DMS 273 (cell line): ENCODE results near the gene TTC39C.

Experiments used
- DNase-seq: peaks from one replicate; lab custom pipeline; 2025; ENCODE audit not compliant: unreplicated experiment; lab: John Stamatoyannopoulos, UW

The TTC39C gene

DNA sequence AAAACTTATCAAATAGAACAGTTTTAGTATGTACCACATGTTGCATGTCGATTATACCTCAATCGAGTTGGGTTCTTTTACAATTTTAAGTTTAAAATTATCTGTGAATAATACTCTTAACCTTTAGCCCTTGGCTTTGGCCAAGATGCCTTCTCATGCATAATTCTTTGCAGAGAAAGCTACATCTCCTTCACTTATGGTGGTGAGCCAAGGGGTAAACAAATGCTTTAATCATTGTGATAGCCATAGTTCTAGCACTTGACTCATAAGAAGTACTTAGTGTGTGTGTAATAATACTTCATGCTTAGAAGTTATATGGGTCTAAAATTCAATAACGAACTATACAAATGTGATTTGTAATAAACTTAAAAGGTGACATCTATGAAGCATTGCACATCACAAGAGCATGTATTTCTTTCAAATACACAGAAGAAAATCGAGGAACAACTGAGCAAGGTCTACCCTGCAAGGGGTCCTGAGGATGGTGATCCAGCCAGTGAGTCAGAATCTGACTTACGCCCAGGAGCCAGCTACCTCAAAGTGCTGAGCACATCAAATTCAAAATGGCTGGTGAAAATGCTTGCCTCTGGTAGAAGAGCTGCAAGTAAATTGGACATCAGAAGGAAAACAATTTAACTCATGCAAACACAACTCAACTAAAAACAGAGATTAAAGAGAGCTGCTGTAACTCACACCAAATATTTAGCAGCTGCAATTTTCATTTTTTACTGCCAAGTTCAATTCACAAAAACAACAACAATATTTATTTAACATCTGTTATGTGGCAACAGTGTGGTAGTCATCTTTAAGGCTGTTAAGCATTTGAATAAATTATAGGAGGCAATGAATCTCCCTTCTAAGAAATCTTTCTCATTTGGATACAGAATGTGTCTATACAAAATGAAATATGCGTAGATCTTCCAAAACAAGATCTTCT is 23.8 kb upstream of the TTC39C start:
- no peak for DNase-seq

DNA sequence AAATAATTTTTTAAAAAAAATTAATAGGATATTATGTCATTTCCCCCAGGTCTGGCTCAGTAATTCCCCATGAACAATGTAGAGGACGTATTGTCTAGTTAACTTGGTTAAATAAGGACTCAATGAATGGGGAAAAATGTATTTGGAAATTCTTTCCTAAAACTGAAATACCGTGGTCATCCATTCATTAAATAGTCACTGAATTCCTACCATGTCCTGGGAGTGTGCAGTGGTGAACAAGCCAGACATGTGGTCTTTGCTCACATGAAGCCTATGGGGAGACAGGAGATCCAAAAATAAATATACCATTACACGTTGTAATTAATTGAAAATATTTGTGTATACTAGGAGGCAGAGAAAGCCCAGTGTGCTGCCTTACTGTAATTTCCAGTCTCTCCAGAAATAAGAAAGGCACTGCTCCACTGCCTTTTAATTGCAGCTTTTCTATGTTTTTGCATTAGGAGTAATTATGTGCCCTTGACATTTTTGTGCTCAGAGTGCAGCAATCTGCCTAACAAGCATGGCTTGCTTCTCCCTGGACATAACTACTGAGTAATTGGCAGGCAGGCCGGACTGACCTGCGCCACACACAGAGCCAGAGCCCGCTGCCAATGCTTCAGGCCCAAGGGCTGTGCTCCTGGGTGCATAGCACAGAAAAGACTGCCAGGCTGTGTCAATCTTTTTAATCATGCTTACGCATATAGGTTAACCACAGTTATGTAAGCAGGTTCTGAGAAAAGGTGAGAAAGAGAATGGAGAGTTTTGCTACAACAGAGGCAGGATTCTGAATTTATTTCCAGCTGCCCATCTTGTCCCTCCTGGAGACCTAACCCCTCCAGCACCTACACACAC is 22.2 kb upstream of the TTC39C start:
- peak; percentile 25 for DNase-seq

DNA sequence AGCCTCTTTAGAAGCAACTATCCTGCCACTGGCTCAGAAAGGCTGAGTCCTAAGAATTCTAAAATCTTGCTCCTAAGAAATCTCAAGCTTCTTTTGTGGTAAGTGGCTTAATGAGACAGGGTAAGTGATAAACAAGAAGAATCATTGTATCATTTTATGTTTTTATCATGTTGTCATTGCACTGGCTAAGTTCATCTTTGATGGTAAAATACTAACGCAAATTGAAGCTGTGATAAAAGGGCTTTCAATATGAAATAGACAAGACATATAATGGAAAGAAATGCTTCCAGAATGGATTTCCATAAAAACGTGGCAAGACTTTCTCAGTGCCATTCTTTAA is 21.6 kb upstream of the TTC39C start:
- no peak for DNase-seq

DNA sequence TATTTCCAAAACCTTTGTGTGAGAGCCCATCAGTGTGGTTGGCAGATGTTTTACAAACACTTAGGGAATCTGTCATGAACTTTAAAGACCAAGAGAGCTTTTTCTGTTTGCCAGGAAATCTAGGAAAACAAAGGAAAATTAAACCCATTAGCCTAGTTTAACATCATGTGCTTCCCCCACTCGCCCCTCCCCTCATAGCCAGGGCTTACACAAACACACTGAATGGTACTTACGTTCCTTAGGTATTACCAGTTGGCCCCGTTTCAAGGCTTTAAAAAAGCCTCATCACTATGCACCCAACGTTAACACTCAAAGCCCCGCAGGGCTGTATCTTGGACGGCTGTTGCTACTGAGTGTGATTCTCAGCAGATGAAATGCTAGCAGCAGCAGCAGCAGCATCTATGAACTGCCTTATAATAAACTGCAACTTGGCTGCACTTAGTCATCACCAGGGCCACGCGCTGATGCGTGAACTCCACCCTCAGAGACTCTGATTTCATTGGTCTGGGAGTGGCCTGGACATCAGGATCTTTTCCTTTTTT is 20.1 kb upstream of the TTC39C start:
- DNase-seq: peak; percentile 87

DNA sequence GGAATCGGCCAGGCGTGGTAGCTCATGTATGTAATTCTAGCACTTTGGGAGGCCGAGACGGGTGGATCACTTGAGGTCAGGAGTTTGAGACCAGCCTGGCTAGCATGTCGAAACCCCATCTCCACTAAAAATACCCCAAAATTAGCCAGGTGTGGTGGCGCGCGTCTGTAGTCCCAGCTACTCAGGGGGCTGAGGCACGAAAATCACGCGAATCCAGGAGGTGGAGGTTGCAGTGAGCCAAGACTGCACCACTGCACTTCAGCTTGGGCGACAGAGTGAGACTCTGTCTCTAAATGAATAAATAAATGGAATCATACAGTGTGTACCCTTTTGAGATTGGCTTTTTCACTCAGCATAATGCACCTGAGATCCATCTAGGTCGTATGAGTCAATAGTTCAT is 19.4 kb upstream of the TTC39C start:
- DNase-seq: no peak

DNA sequence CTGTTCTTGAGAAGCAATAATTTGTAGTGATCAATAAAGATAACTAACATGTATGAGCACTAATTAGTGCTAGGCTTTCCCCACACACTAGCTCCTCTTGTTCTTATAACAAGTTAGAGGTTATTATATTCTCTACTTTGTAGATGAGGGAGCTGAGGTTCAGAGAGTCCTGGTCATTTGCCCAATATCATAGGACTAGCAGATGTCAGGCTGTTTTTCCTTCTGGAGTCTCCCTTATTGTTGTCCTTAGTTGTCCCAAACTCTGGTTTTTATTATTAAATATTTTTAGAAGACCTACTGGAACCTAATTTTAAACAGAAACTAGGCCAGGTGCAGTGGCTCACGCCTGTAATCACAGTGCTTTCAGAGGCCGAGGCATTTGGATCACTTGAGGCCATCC is 16.5 kb upstream of the TTC39C start:
- DNase-seq: peak; percentile 23

DNA sequence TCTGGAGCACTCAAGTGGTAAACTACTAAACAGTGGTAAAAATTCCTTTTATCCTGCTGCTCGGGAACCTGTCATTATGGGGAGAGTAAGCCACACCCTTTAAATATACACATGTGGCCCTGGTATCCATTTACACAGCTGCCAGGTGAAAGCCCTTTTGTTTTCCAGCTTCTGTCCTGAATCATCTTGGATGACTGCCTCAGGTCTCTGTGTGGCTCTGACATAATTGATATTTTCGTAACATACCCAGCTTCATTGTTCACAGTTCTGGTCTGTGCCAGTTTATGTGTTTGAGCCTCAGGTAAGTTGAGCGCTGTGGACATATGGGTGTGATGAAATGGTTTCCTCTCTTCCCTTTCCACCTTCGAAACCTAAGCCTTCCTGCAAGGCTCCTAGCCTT is 15.7 kb upstream of the TTC39C start:
- peak; percentile 23 for DNase-seq

DNA sequence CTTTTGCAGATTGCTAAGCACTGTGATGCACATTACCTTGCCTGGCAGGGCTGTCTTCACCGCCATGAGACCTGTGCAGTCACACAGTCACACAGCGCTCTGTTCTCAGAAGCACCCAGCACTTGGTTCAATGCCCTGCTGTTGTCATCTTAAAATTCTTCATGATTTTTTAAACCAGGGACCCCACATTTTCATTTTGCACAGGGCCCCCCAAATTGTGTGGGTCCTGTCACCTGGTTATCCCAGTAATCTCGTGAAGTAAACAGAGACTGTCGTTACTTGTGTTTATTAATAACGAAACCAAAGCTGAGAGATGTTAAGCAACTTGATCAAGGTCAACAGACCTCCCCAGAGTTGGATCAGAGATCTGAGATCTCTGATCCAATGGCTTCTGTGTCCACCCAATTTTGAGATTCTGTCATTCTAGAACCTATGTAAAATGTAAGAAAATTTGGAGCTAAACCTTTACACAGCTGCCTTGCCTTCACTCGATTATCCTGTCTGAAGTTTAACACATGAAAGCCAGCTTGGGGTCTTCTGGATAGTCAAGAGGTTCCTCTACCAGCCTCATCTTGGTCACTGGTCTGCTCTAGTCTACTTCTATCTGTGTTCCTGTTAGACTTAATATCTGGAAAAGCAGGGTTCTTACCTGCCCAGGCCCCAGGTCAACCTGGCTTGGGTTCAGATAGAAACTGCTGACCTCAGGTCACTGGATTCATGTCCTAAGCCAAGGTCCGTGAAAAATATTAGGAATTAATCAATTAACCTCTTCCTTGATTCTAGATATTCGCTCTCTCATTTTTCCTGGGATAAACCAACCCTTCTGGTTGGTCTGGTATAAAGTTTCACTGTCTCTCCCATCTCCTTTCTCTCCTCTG is 13.7 kb upstream of the TTC39C start:
- DNase-seq: no peak

DNA sequence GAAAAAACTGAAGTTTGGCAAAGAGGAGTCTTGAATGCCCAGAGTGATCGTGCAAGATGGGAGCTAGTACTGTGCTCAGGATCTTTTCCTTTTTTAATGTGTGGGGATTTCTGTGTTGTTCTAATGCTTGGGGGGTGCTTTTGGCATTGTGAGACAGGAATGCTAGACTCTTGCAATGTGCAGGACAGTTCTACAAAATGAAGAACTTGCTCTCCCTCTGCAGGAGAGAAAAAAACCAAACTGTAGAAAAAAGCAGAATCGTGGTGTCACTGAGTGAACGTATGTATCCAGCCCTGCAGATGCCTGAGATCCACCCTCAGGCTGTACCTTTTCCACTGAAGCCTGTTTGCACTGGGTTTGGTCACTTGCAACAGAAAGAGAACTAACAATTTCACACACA is 12.1 kb upstream of the TTC39C start:
- DNase-seq: no peak

DNA sequence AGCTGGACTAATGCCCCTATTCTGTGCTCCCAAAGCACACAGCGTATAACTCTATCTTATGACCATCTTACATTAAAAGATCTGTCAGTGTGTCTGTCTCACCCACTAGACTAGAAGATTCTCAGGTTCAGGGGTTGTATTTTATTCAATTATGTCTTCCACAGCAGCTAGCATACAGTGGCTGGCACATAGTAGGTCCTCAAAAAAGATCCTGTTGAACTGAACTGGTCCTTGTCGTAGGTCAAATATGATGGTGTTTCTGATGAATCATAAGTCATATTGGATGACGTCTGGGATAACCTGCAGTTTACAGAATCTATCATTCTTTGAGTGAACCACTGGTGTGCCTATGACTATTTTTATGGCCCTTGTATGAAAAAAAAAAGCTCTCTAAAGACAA is 11.3 kb upstream of the TTC39C start:
- DNase-seq: no peak

DNA sequence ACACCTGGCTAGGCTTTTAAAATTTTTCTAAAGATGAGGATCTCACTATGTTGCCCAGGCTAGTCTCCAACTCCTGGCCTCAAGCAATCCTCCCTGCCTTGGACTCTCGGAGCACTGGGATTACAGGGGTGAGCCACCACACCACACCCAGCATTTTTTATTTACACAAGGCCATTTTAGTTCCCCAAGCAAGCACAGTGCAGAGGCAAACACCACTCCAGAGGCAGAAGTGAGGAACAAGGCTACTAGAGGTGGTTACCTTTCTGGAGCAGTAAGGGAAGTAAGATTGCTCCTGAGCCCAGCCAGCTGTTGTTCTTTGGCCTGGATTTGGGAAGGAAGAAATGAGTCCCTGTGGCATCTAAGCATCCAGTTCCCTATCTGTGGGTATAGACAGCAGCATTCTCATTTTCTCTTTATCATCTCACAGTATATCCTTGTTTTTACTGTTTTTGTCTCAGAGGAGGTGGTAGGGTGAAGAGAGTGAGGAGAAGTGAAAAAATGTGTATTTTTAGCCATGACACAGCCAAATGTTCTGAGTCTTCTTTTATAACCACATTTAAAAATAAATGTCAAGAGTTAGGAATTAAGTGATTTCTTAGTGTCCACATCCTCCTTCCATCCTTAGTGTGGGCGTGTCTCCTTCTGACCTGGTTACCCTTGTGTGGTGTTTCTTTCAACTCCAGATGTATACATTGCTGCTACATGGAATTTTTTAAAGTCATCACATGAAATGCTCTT is 10.5 kb upstream of the TTC39C start:
- no peak for DNase-seq

DNA sequence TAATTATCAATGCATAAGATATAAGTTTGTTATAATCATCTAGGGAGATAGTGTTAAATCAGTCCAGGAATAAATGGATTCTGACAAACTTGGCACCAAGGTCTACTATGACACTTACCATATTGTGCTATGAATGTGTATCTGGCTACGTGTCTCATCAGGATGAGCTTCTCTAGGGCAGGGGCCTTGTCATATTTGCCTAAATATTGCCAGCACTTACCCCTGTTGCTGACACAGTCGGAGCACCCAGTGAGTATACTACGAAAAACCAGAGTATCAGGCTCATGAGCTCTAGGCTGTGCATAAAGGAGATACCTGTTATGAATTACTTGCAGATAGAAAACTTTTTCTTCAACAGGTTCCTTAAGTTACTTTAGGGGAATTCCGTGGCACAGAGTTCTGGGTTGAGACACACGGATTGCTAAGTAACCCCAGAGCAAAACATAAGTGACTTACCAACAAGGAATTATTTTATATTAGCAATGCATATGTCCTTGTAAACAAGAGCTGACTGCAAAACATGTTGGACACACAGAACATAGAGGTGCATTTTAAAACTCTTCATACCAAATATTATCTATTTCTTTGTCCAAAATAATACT is 7.7 kb upstream of the TTC39C start:
- DNase-seq: no peak

DNA sequence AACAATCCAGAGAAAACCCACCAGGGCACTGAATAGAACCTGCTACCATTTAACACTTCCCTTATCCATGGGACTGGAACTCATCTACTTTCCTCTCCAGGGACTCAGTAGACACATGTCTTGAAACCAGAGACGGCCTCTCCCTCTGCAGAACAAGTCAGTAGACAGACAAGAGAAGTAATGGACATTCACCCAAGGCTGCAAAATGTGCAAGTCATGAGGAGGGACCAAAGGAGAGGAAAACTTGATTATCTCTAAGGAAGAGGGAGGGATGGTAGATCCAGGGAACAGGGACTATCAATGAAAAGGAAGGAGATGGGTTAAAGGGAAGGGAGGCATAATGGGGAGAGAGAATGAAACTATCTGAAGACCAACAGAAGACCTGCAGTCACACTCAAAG is 5.3 kb upstream of the TTC39C start:
- no peak for DNase-seq

DNA sequence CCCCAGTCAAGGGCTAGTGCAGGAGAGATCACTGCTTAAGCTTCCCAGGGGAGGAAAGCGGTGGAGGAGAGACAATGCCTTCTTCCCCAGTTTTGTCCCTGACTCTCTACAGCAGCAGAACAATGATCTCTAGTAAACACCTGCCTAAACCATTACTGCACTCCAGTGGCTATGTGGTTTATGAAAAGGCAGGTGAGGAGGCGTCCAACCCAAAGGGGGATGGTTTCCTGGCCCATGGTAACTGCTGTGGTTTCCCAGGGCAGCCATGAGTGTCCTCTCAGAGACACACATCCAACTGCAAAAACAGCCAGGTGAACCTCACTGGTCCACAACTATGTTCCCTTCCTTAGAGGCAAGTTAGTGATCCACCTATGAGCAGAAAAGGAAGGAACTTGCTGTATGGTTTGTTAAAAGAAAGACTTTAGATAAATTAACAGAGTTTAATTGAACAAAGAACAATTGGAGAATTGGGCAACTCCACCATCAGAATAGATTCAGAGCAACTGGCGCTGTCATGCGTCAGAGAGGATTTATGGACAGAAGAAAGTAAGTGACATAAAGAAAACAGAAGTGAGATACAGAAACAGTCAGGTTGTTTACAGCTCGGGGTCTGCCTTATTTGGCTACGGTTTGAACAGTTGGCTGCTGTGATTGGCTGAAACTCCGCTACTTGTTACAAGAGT is 4.8 kb upstream of the TTC39C start:
- no peak for DNase-seq

DNA sequence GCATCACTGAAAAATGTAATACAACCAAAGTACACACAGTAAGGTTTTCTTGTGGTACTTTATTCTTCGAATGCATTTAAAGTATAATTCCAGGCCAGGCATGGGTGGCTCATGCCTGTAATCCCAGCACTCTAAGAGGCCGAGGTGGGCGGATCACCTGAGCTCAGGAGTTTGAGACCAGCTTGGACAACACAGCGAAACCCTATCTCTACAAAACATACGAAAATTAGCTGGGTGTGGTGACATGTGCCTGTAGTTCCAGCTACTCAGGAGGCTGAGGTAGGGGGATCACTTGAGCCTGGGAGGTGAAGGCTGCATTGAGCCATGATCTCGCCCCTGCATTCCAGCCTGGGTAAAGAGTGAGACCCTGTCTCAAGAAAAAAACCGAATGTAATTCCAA is 3.9 kb upstream of the TTC39C start:
- DNase-seq: no peak

DNA sequence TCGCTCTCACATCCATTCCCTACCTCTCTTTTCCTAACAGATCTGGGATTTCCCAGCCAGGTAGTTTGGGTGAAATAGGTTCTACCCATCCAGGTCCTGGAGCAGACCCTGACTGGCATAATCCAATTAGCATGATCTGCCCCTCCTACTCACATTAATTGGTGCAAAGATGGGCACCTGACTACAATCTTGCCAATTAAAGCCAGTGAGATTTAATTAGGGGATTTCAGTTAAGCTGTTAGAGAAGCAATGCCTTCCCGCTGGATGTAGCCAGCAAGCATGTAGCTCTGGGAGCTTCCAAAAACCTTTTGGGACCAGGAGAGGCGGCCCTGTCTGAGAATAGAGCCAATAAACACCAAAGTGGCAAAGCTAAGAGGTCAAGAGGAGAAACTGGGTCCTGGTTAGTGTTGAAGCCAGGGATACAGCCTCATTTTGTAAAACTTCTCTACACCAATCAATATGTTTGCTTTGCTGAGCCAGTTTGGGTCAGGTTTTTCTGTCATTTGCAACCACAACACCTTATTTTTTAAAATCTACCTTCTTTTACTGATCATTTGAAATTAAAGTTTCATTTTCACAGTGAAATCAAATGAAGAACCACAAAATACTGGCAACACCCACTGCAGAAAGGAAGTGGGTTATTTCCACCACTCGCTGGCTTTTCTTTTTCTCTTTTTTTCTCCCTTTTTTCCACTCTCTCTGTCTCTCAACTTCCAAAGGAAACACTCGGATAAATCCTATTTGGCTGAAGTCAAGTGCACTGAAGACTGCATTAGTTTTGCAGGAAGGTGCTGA is 3.2 kb upstream of the TTC39C start:
- DNase-seq: no peak

DNA sequence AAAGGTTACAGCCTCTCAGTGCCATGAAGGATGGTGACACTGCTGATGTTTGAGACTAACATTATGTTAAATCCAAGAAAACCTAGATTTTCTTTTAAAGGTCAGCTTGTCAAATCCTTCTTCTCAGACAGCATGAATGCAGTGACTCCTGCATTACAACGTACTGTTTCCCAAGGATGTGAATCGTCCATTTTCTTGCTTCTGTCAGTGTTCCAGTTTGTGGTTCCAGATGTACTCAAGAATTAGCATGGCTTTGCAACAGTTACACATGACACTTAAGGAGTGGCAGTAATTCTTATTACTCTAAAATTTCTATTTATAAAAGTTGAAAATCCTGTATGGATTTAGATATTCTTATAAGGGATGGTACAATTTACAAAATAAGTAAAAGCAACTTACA is 1.5 kb upstream of the TTC39C start:
- no peak for DNase-seq

DNA sequence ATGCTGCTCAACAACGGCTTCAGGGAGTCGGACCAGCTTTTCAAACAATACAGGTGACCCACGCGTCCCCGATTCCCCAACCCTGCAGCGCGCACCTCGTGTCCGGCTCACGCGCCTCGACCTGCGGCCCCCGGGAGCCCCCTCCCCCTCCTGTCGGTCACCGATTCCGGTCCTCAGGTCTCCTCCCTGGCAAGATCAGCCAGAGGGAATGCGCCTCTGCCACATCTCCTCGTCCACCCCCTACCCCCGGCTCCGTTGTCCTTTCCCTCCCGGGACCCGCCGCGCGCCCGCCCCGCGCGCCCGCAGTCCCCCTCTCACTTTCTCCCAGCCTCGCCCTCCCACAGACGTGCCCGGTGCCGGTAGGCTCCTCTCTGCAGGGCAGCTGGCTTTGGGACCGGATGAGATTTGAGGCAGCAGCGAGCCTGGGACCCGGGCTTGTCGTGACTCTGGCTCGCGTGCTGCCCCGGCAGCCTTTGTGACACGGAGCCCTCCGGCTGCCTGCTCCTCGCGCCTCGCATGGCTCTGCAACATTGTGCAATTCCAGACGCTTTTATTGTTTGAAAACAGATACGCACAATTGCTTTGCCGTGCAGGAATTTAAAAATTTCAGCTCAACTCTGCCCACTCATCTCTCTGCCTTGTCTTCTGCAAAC is 558 bp downstream of the TTC39C start:
- peak; percentile 64 for DNase-seq
